Adipocyte (in vitro differentiated cells): ENCODE data around the gene CARD9.

Source experiments
- DNase-seq: peaks from one replicate; pipeline ENCODE4 v3.0.0-alpha.2; 2015; ENCODE audit warnings: low read depth
- H3K27me3 ChIP-seq: replicated peaks from 2 replicates; pipeline ENCODE4 v1.7.0; 2013; ENCODE audit warnings: mild to moderate bottlenecking, low read length, moderate library complexity; ENCODE audit not compliant: control insufficient read depth, insufficient read depth
- H3K36me3 ChIP-seq: 2 replicates; pipeline ENCODE4 v1.7.0; 2013; ENCODE audit warnings: low read length, mild to moderate bottlenecking, moderate library complexity; ENCODE audit not compliant: control insufficient read depth, insufficient read depth, severe bottlenecking
- H3K4me1 ChIP-seq: 2 replicates; pipeline ENCODE4 v1.7.0; 2013; ENCODE audit warnings: mild to moderate bottlenecking, low read length, moderate library complexity; ENCODE audit not compliant: control insufficient read depth, insufficient read depth
- H3K4me3 ChIP-seq: 2 replicates; pipeline ENCODE4 v1.7.0; 2013; ENCODE audit warnings: mild to moderate bottlenecking, low read length, moderate library complexity
- H3K9ac ChIP-seq: 2 replicates; pipeline ENCODE4 v1.7.0; 2013; ENCODE audit warnings: mild to moderate bottlenecking, low read length, moderate library complexity
- H3K9me3 ChIP-seq: 2 replicates; pipeline ENCODE4 v1.7.0; 2013; ENCODE audit warnings: mild to moderate bottlenecking, low read length, moderate library complexity; ENCODE audit not compliant: control insufficient read depth

CARD9 gene

DNA sequence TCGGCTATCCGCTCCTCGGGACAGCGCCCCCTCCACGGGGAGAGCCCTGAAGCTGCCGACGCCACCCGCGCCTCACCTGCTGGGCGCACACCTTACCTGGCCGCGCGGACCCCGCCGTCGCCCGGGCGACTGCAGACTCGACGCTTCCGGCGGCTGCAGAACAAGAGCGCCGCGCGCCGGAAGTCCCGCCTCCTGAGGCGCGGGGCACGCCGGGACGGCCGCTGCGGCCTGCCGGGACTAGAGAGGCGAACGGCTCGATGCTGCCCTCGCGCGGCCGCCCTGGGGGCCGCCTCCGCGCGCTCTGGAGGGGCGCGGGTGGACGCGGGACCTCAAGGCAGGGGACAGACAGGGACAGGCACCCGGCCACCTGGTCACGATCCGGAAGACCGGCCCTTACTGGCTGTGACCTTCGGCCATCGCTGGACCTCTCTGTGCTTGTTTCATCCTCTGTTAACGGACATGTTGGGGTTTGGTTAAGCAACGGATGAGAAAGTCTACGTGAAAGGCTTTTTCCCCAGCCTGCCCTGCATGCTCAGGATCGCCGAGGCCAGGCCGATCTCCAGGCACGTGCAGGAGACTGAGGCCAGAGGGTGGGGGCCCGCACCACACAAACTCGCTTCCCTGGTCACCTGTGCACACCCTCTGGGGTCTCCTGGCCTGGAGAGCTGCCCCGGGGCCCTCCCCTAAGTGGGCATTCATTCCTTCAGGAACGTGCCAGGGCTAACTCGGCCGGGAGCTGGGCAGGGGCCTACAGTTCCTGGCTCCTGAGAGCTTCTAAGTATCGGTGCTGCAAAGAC lies 26.8 kb upstream of the CARD9 start, which contains the start of gene SNAPC4:
TSS of gene SNAPC4 (minus strand) at position 133 of the 797 bp plus-strand sequence. CDS start 1,742 bp downstream, outside the sequence.
- peak within 1 kb of the TSS; percentile 82 for H3K4me3 ChIP-seq
- no peaks in the 10 kb centered on the region for H3K9me3 ChIP-seq
- H3K9ac ChIP-seq: peak within 1 kb of the TSS; percentile 88
- no peaks in the 10 kb centered on the region for H3K27me3 ChIP-seq
- H3K4me1 ChIP-seq: peaks cover 12% of the 10 kb centered on the region
- peak; percentile 95 for DNase-seq
- peaks cover 59% of the 10 kb centered on the region for H3K36me3 ChIP-seq

DNA sequence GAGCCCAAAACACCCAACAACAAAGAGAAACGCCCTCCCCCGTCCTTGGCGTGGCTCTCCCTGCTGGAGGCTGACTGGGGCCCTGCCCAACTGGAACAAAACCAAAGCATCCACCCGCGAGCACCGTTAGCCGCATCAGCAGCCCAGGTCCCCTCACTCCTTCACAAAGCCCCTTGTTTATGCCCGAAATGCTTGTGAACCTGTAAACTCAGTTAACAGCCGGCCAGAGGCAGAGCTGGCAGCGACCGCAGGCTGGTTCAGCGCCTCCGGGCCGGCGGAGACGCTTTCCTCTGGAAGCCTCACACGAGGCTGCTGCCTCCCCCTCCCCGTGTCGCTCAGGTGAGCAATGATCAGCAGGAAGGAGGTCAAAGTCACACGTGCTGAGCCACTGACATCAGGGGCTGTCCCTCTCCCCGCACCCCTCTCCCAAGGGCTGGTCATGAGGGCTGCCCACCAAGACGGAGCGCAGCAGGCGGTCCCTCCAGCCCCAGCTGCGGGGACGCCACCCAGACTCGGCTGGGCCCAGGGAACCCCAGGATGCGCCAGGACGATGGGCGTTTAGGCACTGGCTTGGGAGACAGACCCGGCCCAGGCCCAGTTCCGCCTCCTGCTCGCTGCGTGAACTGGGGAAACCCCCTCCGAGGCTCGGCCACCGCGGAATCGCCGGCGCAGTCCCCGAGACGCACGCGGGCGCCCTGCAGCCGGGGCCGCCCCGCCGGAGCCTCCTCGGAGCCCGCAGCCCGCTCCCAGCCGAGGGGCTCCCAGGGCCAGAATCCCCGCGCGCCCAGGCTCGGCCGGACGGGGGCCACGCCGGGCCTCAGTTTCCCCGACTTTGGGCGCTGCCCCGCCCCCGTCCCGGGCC lies 25.9 kb upstream of the CARD9 start:
- peaks cover 20% of the 10 kb centered on the region for H3K4me1 ChIP-seq
- peak overlapping the region; percentile 82 for H3K4me3 ChIP-seq
- DNase-seq: peak; percentile 45
- H3K9me3 ChIP-seq: no peaks in the 10 kb centered on the region
- H3K36me3 ChIP-seq: peaks cover 55% of the 10 kb centered on the region
- peak overlapping the region; percentile 88 for H3K9ac ChIP-seq
- H3K27me3 ChIP-seq: no peaks in the 10 kb centered on the region

- no peak for DNase-seq
- H3K4me1 ChIP-seq: peaks cover 29% of the 10 kb centered on the region
- H3K27me3 ChIP-seq: no peaks in the 10 kb centered on the region
- H3K4me3 ChIP-seq: no peak overlapping the region
- H3K9ac ChIP-seq: peak overlapping the region; percentile 88
- peaks cover 44% of the 10 kb centered on the region for H3K36me3 ChIP-seq
- H3K9me3 ChIP-seq: no peaks in the 10 kb centered on the region
These were observed 24.8 kb upstream of the CARD9 start for GRCh38 chr9:136398286-136398685.

GRCh38 chr9:136397643-136398042 lies 24.2 kb upstream of the CARD9 start:
- H3K9me3 ChIP-seq: no peaks in the 10 kb centered on the region
- peaks cover 43% of the 10 kb centered on the region for H3K36me3 ChIP-seq
- no peak for DNase-seq
- H3K9ac ChIP-seq: no peak overlapping the region
- no peak overlapping the region for H3K4me3 ChIP-seq
- peaks cover 35% of the 10 kb centered on the region for H3K4me1 ChIP-seq
- H3K27me3 ChIP-seq: no peaks in the 10 kb centered on the region

DNA sequence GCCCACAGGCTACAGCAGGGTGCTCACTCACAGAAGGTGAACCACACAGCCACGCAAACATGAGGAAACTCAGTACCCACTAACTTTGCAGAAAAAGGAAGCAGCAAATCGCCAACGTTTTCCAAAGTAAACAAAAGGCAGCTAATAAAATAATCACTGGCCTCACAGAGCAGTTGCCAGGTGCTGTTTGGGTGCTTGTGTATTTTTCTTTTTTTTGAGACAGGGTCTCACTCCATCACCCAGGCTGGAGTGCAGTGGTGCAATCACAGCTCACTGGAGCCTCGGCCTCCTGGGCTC lies 22.7 kb upstream of the CARD9 start:
- Histone ChIP-seq H3K9me3 (no peaks in the 10 kb centered on the region), H3K27me3 (no peaks in the 10 kb centered on the region), H3K36me3 (peaks cover 35% of the 10 kb centered on the region), H3K4me3 (no peak overlapping the region), H3K9ac (no peak overlapping the region), H3K4me1 (peaks cover 50% of the 10 kb centered on the region)
- no peak for DNase-seq

GRCh38 chr9:136395345-136396218 lies 22.1 kb upstream of the CARD9 start:
- peaks cover 36% of the 10 kb centered on the region for H3K36me3 ChIP-seq
- no peaks in the 10 kb centered on the region for H3K27me3 ChIP-seq
- no peak for DNase-seq
- no peaks in the 10 kb centered on the region for H3K9me3 ChIP-seq
- H3K9ac ChIP-seq: peak overlapping the region; percentile 57
- H3K4me1 ChIP-seq: peaks cover 50% of the 10 kb centered on the region
- no peak overlapping the region for H3K4me3 ChIP-seq

DNA sequence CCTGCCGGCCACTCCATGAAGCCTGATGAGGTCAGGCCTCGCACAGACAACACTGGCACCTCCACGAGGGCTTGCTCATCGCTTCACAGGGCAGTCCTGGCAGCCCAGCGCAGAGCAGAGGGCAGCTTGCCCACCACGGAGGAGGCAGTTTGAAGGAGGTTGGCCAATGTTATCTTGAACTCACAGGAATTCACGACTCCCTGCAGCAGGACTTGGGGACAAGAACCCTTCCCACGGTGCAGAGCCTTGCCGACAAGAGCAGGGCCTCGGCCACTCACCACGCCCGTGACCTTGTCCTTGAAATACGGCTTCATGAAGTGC lies 21.5 kb upstream of the CARD9 start:
- no peaks in the 10 kb centered on the region for H3K9me3 ChIP-seq
- H3K4me1 ChIP-seq: peaks cover 47% of the 10 kb centered on the region
- peak overlapping the region; percentile 57 for H3K9ac ChIP-seq
- H3K36me3 ChIP-seq: peaks cover 37% of the 10 kb centered on the region
- DNase-seq: no peak
- no peak overlapping the region for H3K4me3 ChIP-seq
- no peaks in the 10 kb centered on the region for H3K27me3 ChIP-seq

- H3K4me1 ChIP-seq: peaks cover 47% of the 10 kb centered on the region
- H3K9ac ChIP-seq: peak overlapping the region; percentile 76
- DNase-seq: no peak
- peaks cover 42% of the 10 kb centered on the region for H3K36me3 ChIP-seq
- H3K4me3 ChIP-seq: no peak overlapping the region
- no peaks in the 10 kb centered on the region for H3K27me3 ChIP-seq
- H3K9me3 ChIP-seq: no peaks in the 10 kb centered on the region
These were observed 21.0 kb upstream of the CARD9 start for GRCh38 chr9:136394312-136395019.

DNA sequence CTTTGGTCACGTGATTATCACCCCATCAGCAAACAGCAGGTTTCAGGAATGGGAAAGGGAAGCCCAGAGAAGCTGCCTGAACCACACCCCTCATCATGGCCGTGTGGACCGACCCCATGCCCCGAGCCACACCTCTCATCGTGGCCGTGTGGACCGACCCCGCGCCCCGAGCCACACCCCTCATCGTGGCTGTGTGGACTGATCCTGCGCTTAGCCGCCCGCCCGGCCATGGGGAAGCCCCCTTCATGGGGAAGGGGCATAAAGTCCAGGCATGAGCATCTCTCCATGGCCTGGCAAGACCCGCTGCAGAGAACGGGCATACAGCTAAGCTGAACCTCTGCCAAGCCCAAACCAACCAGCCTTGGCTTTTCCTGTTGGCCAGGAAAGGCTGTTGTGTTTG lies 20.1 kb upstream of the CARD9 start:
- H3K36me3 ChIP-seq: peaks cover 52% of the 10 kb centered on the region
- H3K4me3 ChIP-seq: peak overlapping the region; percentile 34
- peak overlapping the region; percentile 76 for H3K9ac ChIP-seq

GRCh38 chr9:136392538-136393449 lies 19.3 kb upstream of the CARD9 start:
- Histone ChIP-seq H3K36me3 (peaks cover 55% of the 10 kb centered on the region), H3K27me3 (no peaks in the 10 kb centered on the region), H3K4me1 (peaks cover 38% of the 10 kb centered on the region), H3K9me3 (no peaks in the 10 kb centered on the region), H3K9ac (peak overlapping the region; percentile 76), H3K4me3 (no peak overlapping the region)
- no peak for DNase-seq

More for the DNA sequence above, 20.1 kb upstream of the CARD9 start:
- Histone ChIP-seq H3K9me3 (no peaks in the 10 kb centered on the region), H3K27me3 (no peaks in the 10 kb centered on the region), H3K4me1 (peaks cover 39% of the 10 kb centered on the region)
- DNase-seq: no peak
